Hematopoietic multipotent progenitor cell treated with erythropoietin and hydrocortisone succinate and interleukin-3 and kit ligand, for 6 days (in vitro differentiated cells): ENCODE data around the gene TUBB2B.

Experiments
- DNase-seq: peaks from one replicate; pipeline ENCODE4 v3.0.0-alpha.2; 2015

Gene TUBB2B

GRCh38 chr6:3227363-3228045, at the start of gene TUBB2B:
TSS of gene TUBB2B (minus strand) at chr6:3227653. CDS start at chr6:3227543, 110 bp downstream.
- no peak for DNase-seq

GRCh38 chr6:3277251-3277650, 49.8 kb upstream of the TUBB2B start:
- no peak for DNase-seq

GRCh38 chr6:3276174-3277167, 49.0 kb upstream of the TUBB2B start:
- DNase-seq = no peak

- DNase-seq = no peak
Measured at GRCh38 chr6:3273707-3274521, 46.5 kb upstream of the TUBB2B start.

DNA sequence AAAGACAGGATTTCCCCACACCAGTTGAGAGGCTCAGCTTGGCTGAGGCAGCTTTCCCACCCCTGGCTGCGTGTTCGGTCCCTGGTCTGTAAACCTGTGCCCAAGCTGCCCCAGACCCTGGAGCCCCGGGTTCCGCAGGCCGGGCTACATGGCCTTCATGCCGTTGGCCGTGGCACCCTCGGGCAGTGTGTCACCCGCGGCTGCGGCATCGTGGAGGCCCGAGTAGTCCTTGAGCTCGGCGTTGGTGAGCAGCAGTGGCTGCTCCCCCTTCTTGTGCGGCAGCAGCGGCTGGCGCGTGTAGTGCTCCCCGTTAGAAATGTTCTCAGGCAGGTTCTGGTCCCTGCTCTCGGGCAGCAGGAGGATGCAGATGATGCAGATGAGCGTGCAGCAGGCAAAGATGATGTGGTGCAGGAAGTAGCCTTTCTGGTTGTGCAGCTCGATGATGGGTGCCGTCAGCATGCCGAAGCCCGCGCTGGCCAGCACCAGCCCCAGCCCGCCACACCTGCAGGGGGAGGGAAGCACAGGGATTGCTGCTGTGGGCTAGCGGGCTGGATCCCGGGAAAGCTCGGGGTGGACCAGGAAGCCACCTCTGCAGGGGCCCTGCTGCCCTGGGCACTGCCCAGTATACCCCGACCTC, 45.6 kb upstream of the TUBB2B start:
- no peak for DNase-seq

GRCh38 chr6:3271756-3272155, 44.3 kb upstream of the TUBB2B start:
- no peak for DNase-seq

- no peak for DNase-seq
Measured at GRCh38 chr6:3270258-3270657, 42.8 kb upstream of the TUBB2B start.

DNA sequence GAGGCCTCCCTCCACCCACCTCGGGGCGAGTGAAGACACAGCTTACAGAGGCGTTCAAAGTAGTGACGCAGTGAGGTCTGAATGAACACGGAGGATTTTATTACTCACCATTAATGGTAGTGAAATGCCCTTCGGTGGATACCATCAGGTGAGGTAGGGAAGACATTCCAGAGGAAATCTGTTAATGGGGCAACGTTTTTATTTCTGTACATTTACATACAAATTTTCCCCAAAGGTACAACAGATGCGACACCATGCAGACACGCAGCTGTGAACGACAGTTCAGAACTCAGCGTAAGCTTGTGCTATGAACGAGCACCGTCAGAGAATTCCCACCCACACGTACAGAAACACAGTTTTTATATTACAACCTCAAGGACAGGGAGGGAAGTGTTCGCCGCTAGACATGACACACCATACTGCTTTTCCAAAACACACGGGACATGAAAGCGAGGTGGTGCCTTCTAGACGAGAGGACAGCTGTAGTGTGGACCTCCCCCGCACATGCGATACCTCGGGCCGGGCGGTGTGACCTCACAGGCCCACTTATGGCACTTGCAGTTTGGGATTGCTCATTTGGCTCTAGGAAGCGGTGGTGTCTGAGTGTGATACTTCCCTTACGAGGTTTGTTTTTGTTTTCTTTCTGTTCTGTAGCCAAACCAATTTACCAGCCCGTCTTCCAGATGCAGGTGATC, 42.0 kb upstream of the TUBB2B start:
- DNase-seq = no peak

DNA sequence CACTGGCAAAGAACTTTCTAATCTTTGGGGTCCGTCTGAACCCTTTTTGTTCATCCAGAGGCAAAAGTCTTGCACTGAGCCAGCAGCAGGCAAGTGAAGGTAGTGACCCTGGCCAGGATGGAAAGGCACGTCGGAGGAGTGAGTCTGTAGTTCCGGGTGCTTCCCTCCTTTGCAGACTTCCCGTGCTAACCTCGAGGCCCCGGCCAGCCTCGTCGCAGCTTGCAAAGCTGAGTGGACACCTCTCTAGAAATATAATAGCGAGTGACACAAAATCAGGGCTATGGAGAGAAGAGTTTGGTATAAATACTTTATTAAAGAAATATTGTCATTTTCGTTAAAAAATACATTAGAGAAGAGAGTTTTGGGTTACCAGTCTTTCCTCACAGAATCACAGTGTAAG, 41.2 kb upstream of the TUBB2B start:
- DNase-seq = no peak

DNA sequence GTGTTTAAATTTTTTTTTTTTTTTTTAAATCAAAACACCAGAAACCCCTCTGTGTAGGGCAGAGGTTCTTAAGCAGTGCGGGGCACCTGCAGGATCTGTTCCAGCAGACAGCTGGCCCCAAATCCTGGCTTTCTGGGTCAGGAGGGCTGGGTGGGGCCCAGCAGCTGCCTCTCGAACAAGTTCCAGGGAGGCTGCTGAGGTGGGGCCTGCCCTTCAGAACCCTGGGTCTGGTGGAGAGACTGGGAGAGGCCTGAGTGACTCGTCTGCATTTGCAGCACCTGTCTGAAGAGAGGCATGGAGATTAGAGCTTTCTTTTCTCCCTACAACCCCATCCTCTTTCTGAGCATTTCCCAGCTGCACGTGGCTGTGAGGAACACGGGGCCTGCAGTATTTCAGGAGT, 39.7 kb upstream of the TUBB2B start:
- DNase-seq = no peak

DNA sequence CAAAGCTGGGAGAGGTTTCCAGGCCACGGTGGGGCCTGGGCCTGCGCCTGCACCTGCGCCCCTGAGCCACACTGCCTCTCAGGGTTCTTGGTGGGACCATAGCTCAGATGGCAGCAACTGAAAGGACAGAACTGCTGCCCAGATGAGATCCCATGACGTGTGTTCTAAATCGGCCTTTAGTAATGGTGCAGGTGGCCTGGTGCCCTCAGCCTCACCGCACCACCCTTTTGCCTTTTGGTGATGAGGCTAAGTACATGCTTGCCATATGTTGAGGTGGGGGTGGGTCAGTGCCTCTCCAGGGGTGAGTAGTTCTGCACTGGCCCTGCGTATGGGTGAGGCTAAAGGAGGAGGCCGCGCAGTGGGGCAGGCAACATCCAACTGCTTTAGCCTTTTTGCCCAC, 38.7 kb upstream of the TUBB2B start:
- no peak for DNase-seq

DNA sequence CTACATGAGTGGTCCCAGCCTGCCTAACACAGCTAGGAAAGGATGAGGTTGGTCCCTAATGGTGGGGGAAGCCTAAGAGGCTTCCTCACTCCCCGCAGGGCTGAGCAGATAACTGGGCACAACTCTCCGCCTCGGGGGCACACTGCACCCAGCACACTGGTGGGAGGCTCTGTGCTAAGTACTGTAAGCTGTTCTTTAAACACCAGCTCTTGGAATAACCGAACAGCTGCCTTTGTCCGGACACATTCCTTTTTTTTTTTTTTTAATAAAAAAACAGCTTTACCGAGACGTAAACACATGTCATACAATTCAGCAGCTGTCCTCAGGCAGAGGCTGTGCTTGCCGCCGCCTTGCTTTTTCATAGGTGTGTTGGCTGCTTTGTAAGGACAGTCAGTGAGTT, 38.2 kb upstream of the TUBB2B start:
- no peak for DNase-seq

DNA sequence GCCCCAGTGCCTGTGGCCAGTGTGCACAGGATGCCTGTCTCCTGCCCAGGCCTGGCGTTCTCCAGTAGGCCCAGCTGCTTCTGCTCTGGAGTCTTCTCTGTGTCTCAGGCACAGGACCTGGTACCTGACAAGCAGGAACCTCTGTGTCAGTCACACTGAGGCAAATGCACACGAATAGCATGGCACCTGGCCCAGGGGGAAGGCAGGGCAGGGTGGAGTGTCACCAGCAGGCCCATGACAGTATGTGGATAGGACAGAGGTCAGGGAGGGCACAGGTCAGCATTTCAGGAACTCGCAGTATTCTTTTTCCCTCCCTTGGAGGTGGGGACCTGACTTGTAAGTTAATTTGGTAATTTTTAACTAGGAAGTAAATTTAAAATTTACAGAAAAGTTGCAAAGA, 36.9 kb upstream of the TUBB2B start:
- DNase-seq = no peak

DNA sequence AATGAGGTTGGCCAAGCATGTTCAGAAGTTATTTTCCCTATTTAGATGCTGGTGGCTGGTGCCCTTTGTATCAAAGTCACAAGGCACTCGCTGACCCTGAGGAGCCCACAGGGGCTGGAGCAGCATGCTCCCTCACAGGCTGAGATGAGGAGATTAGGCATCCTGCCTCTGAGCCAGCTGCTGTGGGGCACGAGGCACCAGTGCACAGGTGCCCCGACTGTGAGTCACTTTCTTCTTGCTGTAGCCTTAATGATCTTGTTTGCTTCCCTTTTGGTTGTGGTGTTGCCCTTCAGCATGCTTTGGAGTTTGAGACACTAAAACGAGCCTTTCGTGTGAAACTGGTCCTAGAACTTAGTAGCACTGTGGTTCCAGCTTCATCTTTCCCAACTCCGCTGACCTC, 35.6 kb upstream of the TUBB2B start:
- peak; percentile 38 for DNase-seq

- no peak for DNase-seq
Measured at GRCh38 chr6:3261921-3262320, 34.5 kb upstream of the TUBB2B start.

- no peak for DNase-seq
Measured at GRCh38 chr6:3261518-3261820, 34.0 kb upstream of the TUBB2B start.

DNA sequence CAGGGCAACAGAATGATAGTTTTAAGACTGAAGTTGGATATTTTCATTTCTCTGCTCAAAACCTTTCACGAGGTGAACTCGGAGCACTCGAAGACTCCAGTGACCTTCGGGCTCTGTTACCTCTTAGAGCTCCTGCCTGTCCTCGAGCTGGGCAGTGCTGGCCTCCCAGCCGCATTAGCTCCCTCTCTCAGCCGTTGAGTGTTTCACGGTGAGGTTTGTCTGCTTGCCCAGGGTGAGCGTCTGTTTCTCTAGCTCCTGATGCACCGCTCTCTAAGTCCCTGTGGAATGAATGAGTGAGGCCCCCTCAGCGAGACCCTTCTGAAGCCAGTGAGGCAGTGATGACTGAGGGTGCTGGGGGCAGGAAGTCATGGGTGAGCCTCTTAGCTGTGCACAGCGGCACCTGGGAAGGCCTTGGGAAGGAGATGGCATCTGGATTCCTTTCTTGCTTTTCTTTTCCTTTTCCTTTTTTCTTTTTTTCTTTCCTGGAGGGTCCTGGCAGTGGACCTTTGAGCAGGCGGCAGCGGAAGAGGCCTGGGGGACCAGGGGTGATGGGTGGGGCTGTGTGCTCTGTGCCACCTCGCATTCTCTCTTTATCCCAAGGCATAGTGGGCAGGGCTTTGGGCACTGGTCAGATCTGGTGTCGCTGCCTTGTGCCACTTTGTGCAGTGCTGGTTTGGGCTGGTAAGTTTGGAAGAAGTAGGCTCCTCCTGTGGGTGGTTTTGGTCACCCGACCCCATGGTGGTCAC, 33.5 kb upstream of the TUBB2B start:
- no peak for DNase-seq

- no peak for DNase-seq
Measured at GRCh38 chr6:3260296-3260695, 32.8 kb upstream of the TUBB2B start.

GRCh38 chr6:3259491-3259958, 32.1 kb upstream of the TUBB2B start:
- DNase-seq = peak; percentile 67

GRCh38 chr6:3258720-3259490, 31.5 kb upstream of the TUBB2B start, which contains the start of gene PSMG4:
TSS of gene PSMG4 (plus strand) at chr6:3258947. CDS start at chr6:3259023, 76 bp downstream.
- DNase-seq = peak; percentile 94
